GM12865 (cell line): ENCODE data around the gene KANK2.
"Not testable (repeated sequence)": the region's sequence is repeated elsewhere in the genome, so short reads cannot be mapped to it uniquely, and the experiment has no call there.

Source experiments
- DNase-seq: peaks from one replicate; pipeline ENCODE4 v3.0.0; 2010; ENCODE audit warnings: low read depth
- H3K4me3 ChIP-seq: 2 replicates; pipeline ENCODE4 v1.5.1; 2011; ENCODE audit warnings: mild to moderate bottlenecking, low read depth, low read length, control low read depth
- CTCF ChIP-seq: IDR thresholded peaks from 2 replicates; pipeline ENCODE4 v1.5.1; 2011; ENCODE audit warnings: low read length, control low read depth, low read depth, inconsistent platforms; ENCODE audit not compliant: insufficient read depth; ENCODE audit errors: missing control alignments

KANK2 gene

GRCh38 chr19:11179716-11180297 lies 17.5 kb downstream of the KANK2 start:
- no peak for TF ChIP-seq CTCF
- peak overlapping the region; percentile 51 for H3K4me3 ChIP-seq
- peak; percentile 83 for DNase-seq

- not testable (repeated sequence) for DNase-seq
- H3K4me3 ChIP-seq = peak overlapping the region; percentile 51
These were observed 18.2 kb downstream of the KANK2 start for GRCh38 chr19:11179145-11179465.

- DNase-seq = no peak
- H3K4me3 ChIP-seq = no peak overlapping the region
- TF ChIP-seq CTCF = no peak
These were observed 19.8 kb downstream of the KANK2 start for GRCh38 chr19:11177592-11177991.

GRCh38 chr19:11176466-11177193 lies 20.7 kb downstream of the KANK2 start:
- no peak for TF ChIP-seq CTCF
- H3K4me3 ChIP-seq = no peak overlapping the region
- no peak for DNase-seq

- TF ChIP-seq CTCF = no peak
- DNase-seq = no peak
- H3K4me3 ChIP-seq = no peak overlapping the region
These were observed 21.4 kb downstream of the KANK2 start for GRCh38 chr19:11175920-11176319.

- H3K4me3 ChIP-seq = no peak overlapping the region
- no peak for TF ChIP-seq CTCF
- DNase-seq = no peak
These were observed 23.0 kb downstream of the KANK2 start for GRCh38 chr19:11174336-11174735.

GRCh38 chr19:11173516-11174155 lies 23.7 kb downstream of the KANK2 start:
- TF ChIP-seq CTCF = no peak
- H3K4me3 ChIP-seq = no peak overlapping the region
- no peak for DNase-seq
